Astrocyte of the spinal cord (primary cell): Measurements from ENCODE around the gene CMC4.

Source experiments
- DNase-seq: peaks from one replicate; pipeline ENCODE4 v3.0.0; 2011; ENCODE audit warnings: low read depth, low spot score
- H3K4me3 ChIP-seq: 2 replicates; pipeline ENCODE4 v1.5.1; 2011; ENCODE audit warnings: low read depth, mild to moderate bottlenecking, low read length, moderate library complexity
- CTCF ChIP-seq: IDR thresholded peaks from 2 replicates; pipeline ENCODE4 v1.5.1; 2012; ENCODE audit warnings: low read depth, mild to moderate bottlenecking, low read length, inconsistent platforms
- in situ Hi-C: cut with HindIII; loops from 2 replicates; pipeline ENCODE4 v1.10.0; 2017; ENCODE audit warnings: low sequenced_read_pairs

Gene CMC4

GRCh38 chrX:155094468-155095061, 23.6 kb upstream of the CMC4 start:
- peak; percentile 23 for DNase-seq
- no peak overlapping the region for H3K4me3 ChIP-seq
- in situ Hi-C loops: no loop called here
- TF ChIP-seq CTCF: peak; percentile 68

- no peak overlapping the region for H3K4me3 ChIP-seq
- no peak for TF ChIP-seq CTCF
- DNase-seq: no peak
- in situ Hi-C loops: no loop called here
Observed at GRCh38 chrX:155086961-155087735, 16.2 kb upstream of the CMC4 start.

- DNase-seq: peak; percentile 26
- TF ChIP-seq CTCF: peak; percentile 52
- in situ Hi-C loops: no loop called here
- H3K4me3 ChIP-seq: no peak overlapping the region
Observed at GRCh38 chrX:155086202-155086840, 15.4 kb upstream of the CMC4 start.

GRCh38 chrX:155071694-155072280, 851 bp upstream of the CMC4 start:
- in situ Hi-C loops: no loop called here
- no peak for TF ChIP-seq CTCF
- DNase-seq: no peak
- H3K4me3 ChIP-seq: peak overlapping the region; percentile 74

- in situ Hi-C loops: no loop called here
- H3K4me3 ChIP-seq: peak overlapping the region; percentile 58
- TF ChIP-seq CTCF: no peak
- DNase-seq: no peak
Observed at GRCh38 chrX:155070663-155070974, 317 bp downstream of the CMC4 start.

GRCh38 chrX:155070038-155070437, 898 bp downstream of the CMC4 start:
- peak overlapping the region; percentile 58 for H3K4me3 ChIP-seq
- DNase-seq: no peak
- in situ Hi-C loops: no loop called here
- TF ChIP-seq CTCF: no peak
